Adipocyte (in vitro differentiated cells): Measurements from ENCODE around the gene IDUA.

ENCODE experiments used
- DNase-seq: peaks from one replicate; pipeline ENCODE4 v3.0.0-alpha.2; 2015; ENCODE audit warnings: low read depth
- H3K27me3 ChIP-seq: replicated peaks from 2 replicates; pipeline ENCODE4 v1.7.0; 2013; ENCODE audit warnings: mild to moderate bottlenecking, low read length, moderate library complexity; ENCODE audit not compliant: control insufficient read depth, insufficient read depth
- H3K36me3 ChIP-seq: 2 replicates; pipeline ENCODE4 v1.7.0; 2013; ENCODE audit warnings: low read length, mild to moderate bottlenecking, moderate library complexity; ENCODE audit not compliant: control insufficient read depth, insufficient read depth, severe bottlenecking
- H3K4me1 ChIP-seq: 2 replicates; pipeline ENCODE4 v1.7.0; 2013; ENCODE audit warnings: mild to moderate bottlenecking, low read length, moderate library complexity; ENCODE audit not compliant: control insufficient read depth, insufficient read depth
- H3K4me3 ChIP-seq: 2 replicates; pipeline ENCODE4 v1.7.0; 2013; ENCODE audit warnings: mild to moderate bottlenecking, low read length, moderate library complexity
- H3K9ac ChIP-seq: 2 replicates; pipeline ENCODE4 v1.7.0; 2013; ENCODE audit warnings: mild to moderate bottlenecking, low read length, moderate library complexity
- H3K9me3 ChIP-seq: 2 replicates; pipeline ENCODE4 v1.7.0; 2013; ENCODE audit warnings: mild to moderate bottlenecking, low read length, moderate library complexity; ENCODE audit not compliant: control insufficient read depth

IDUA gene

GRCh38 chr4:1021386-1022050 lies 34.7 kb downstream of the IDUA start:
- H3K27me3 ChIP-seq: no peaks in the 10 kb centered on the region

GRCh38 chr4:1022051-1022738 lies 35.4 kb downstream of the IDUA start:
- no peaks in the 10 kb centered on the region for H3K4me1 ChIP-seq
- H3K9ac ChIP-seq: no peak overlapping the region
- H3K36me3 ChIP-seq: peaks cover 21% of the 10 kb centered on the region
- H3K4me3 ChIP-seq: no peak overlapping the region
- no peaks in the 10 kb centered on the region for H3K9me3 ChIP-seq
- H3K27me3 ChIP-seq: no peaks in the 10 kb centered on the region
- DNase-seq: no peak

More at GRCh38 chr4:1021386-1022050, 34.7 kb downstream of the IDUA start:
- Histone ChIP-seq H3K9me3 (no peaks in the 10 kb centered on the region), H3K4me1 (no peaks in the 10 kb centered on the region), H3K9ac (no peak overlapping the region), H3K4me3 (no peak overlapping the region), H3K36me3 (peaks cover 21% of the 10 kb centered on the region)
- DNase-seq: no peak

GRCh38 chr4:1022739-1023066 lies 35.9 kb downstream of the IDUA start:
- Histone ChIP-seq H3K9me3 (no peaks in the 10 kb centered on the region), H3K4me1 (peaks cover 3% of the 10 kb centered on the region), H3K9ac (no peak overlapping the region), H3K27me3 (no peaks in the 10 kb centered on the region), H3K4me3 (no peak overlapping the region), H3K36me3 (peaks cover 21% of the 10 kb centered on the region)
- DNase-seq: no peak

GRCh38 chr4:1023075-1023640 lies 36.3 kb downstream of the IDUA start:
- Histone ChIP-seq H3K4me1 (peaks cover 4% of the 10 kb centered on the region), H3K9me3 (no peaks in the 10 kb centered on the region), H3K9ac (no peak overlapping the region), H3K27me3 (no peaks in the 10 kb centered on the region), H3K36me3 (peaks cover 21% of the 10 kb centered on the region), H3K4me3 (no peak overlapping the region)
- no peak for DNase-seq

- H3K9ac ChIP-seq: no peak overlapping the region
- H3K27me3 ChIP-seq: no peaks in the 10 kb centered on the region
- no peak overlapping the region for H3K4me3 ChIP-seq
- H3K4me1 ChIP-seq: peaks cover 4% of the 10 kb centered on the region
- DNase-seq: no peak
- peaks cover 21% of the 10 kb centered on the region for H3K36me3 ChIP-seq
- no peaks in the 10 kb centered on the region for H3K9me3 ChIP-seq
Measured at GRCh38 chr4:1023895-1024740, 37.3 kb downstream of the IDUA start.

GRCh38 chr4:1024882-1025545 lies 38.2 kb downstream of the IDUA start:
- no peak overlapping the region for H3K4me3 ChIP-seq
- no peaks in the 10 kb centered on the region for H3K27me3 ChIP-seq
- no peak overlapping the region for H3K9ac ChIP-seq

GRCh38 chr4:1026115-1026514 lies 39.3 kb downstream of the IDUA start:
- peaks cover 21% of the 10 kb centered on the region for H3K36me3 ChIP-seq
- no peak for DNase-seq
- H3K9ac ChIP-seq: no peak overlapping the region
- H3K9me3 ChIP-seq: no peaks in the 10 kb centered on the region
- H3K27me3 ChIP-seq: no peaks in the 10 kb centered on the region
- no peak overlapping the region for H3K4me3 ChIP-seq
- H3K4me1 ChIP-seq: peaks cover 7% of the 10 kb centered on the region

More at GRCh38 chr4:1024882-1025545, 38.2 kb downstream of the IDUA start:
- no peak for DNase-seq
- Histone ChIP-seq H3K4me1 (peaks cover 6% of the 10 kb centered on the region), H3K9me3 (no peaks in the 10 kb centered on the region), H3K36me3 (peaks cover 21% of the 10 kb centered on the region)

- H3K4me1 ChIP-seq: peaks cover 7% of the 10 kb centered on the region
- H3K9me3 ChIP-seq: no peaks in the 10 kb centered on the region
- peaks cover 21% of the 10 kb centered on the region for H3K36me3 ChIP-seq
- no peak for DNase-seq
- no peak overlapping the region for H3K9ac ChIP-seq
- H3K27me3 ChIP-seq: no peaks in the 10 kb centered on the region
- H3K4me3 ChIP-seq: no peak overlapping the region
Measured at GRCh38 chr4:1027219-1027914, 40.5 kb downstream of the IDUA start.

GRCh38 chr4:1027915-1028238 lies 41.0 kb downstream of the IDUA start:
- DNase-seq: no peak
- Histone ChIP-seq H3K9ac (no peak overlapping the region), H3K4me1 (peaks cover 8% of the 10 kb centered on the region), H3K36me3 (peaks cover 21% of the 10 kb centered on the region), H3K27me3 (no peaks in the 10 kb centered on the region), H3K9me3 (no peaks in the 10 kb centered on the region), H3K4me3 (no peak overlapping the region)

GRCh38 chr4:1028574-1029220 lies 41.9 kb downstream of the IDUA start:
- no peaks in the 10 kb centered on the region for H3K9me3 ChIP-seq
- H3K9ac ChIP-seq: no peak overlapping the region
- H3K4me3 ChIP-seq: no peak overlapping the region
- no peak for DNase-seq
- H3K36me3 ChIP-seq: peaks cover 21% of the 10 kb centered on the region
- H3K27me3 ChIP-seq: no peaks in the 10 kb centered on the region
- peaks cover 17% of the 10 kb centered on the region for H3K4me1 ChIP-seq
